OCI-LY7 (cell line): Measurements from ENCODE around the gene SLC27A5. TPM values are rescaled to one million over a fixed set of nuclear protein-coding genes. Genes with fewer than 3 reads are reported as not detected.

ENCODE experiments used
- BruUV-seq: library from RNA; stranded (reverse); fragments of 400-500 nt; replicated peaks from 2 replicates; lab custom pipeline; 2021; lab: Mats Ljungman, UMichigan
- CTCF ChIA-PET: fragments of 300-600 bp; sonication (Branson Sonifier 250); formaldehyde crosslinking; loops from one replicate; lab custom pipeline; 2022; ENCODE audit warnings: antibody characterized with exemption; ENCODE audit not compliant: unreplicated experiment; lab: Charles Lee
- POLR2A ChIA-PET: fragments of 300-600 bp; sonication (Branson Sonifier 250); formaldehyde crosslinking; loops from one replicate; lab custom pipeline; 2022; ENCODE audit warnings: antibody characterized with exemption; lab: Charles Lee
- DNase-seq: peaks from one replicate; pipeline ENCODE4 v3.0.0-alpha.2; 2015; ENCODE audit warnings: low spot score
- H2AFZ ChIP-seq: fragments of 200-600 bp; sonication (generic), shearing (Covaris generic); 2 replicates; pipeline ENCODE4 v1.6.1; 2014; ENCODE audit warnings: mild to moderate bottlenecking, antibody characterized with exemption, low read length, moderate library complexity
- H3K27ac ChIP-seq: fragments of 200-600 bp; sonication (generic); 2 replicates; pipeline ENCODE4 v1.5.1; 2014; ENCODE audit warnings: mixed run types, low read depth, mild to moderate bottlenecking, moderate library complexity, low read length, inconsistent platforms; ENCODE audit not compliant: poor library complexity, severe bottlenecking
- H3K36me3 ChIP-seq: fragments of 200-600 bp; sonication (generic); 2 replicates; pipeline ENCODE4 v1.6.1; 2014; ENCODE audit warnings: mild to moderate bottlenecking, antibody characterized with exemption, low read length, moderate library complexity, mixed read lengths; ENCODE audit not compliant: insufficient read depth
- H3K4me1 ChIP-seq: fragments of 200-600 bp; sonication (generic); 2 replicates; pipeline ENCODE4 v1.5.1; 2014; ENCODE audit warnings: mild to moderate bottlenecking, low read length; ENCODE audit not compliant: insufficient read depth, poor library complexity, severe bottlenecking
- H3K4me2 ChIP-seq: fragments of 200-600 bp; sonication (generic); 2 replicates; pipeline ENCODE4 v1.6.1; 2014; ENCODE audit warnings: mild to moderate bottlenecking, low read length
- H3K4me3 ChIP-seq: fragments of 200-600 bp; sonication (generic); 2 replicates; pipeline ENCODE4 v1.5.1; 2014; ENCODE audit warnings: mild to moderate bottlenecking, low read depth, low read length; ENCODE audit not compliant: poor library complexity, severe bottlenecking
- H3K79me2 ChIP-seq: fragments of 200-600 bp; sonication (generic); 2 replicates; pipeline ENCODE4 v1.6.1; 2016; ENCODE audit warnings: low read depth, mild to moderate bottlenecking, low read length, moderate library complexity, mixed read lengths; ENCODE audit not compliant: insufficient read depth
- H3K9me2 ChIP-seq: fragments of 200-600 bp; sonication (generic); 2 replicates; pipeline ENCODE4 v1.6.1; 2016; ENCODE audit warnings: mild to moderate bottlenecking, low read length, mixed read lengths; ENCODE audit not compliant: insufficient read depth
- H3K9me3 ChIP-seq: fragments of 200-600 bp; sonication (generic); 2 replicates; pipeline ENCODE4 v1.6.1; 2014; ENCODE audit warnings: mild to moderate bottlenecking, mixed run types, low read length, mixed read lengths
- H4K20me1 ChIP-seq: fragments of 200-600 bp; sonication (generic); 2 replicates; pipeline ENCODE4 v1.6.1; 2014; ENCODE audit warnings: mild to moderate bottlenecking, antibody characterized with exemption, low read length, moderate library complexity, mixed read lengths; ENCODE audit not compliant: insufficient read depth
- CTCF ChIP-seq: fragments of 200-600 bp; sonication (generic); conservative IDR thresholded peaks from 2 replicates; pipeline ENCODE4 v1.5.1; 2014; ENCODE audit warnings: mild to moderate bottlenecking, antibody characterized with exemption, low read length, moderate library complexity, mixed read lengths
- EZH2phosphoT487 ChIP-seq: fragments of 200-600 bp; sonication (generic); IDR thresholded peaks from 2 replicates; pipeline ENCODE4 v1.6.1; 2018; ENCODE audit warnings: low read depth, borderline replicate concordance, mild to moderate bottlenecking, mixed run types, antibody characterized with exemption, low read length, moderate library complexity, mixed read lengths
- intact Hi-C: fragments of 100-400 bp; cut with micrococcal nuclease; formaldehyde crosslinking; loops from one replicate; pipeline ENCODE4 v1.10.0; 2022; ENCODE audit not compliant: unreplicated experiment
- total RNA-seq, 2 experiments: library from RNA; depleted of rRNA in 1 of 2; stranded (reverse); fragments of >200 nt in 1 of 2; shearing (Covaris generic) in 1 of 2; gene quantifications; 2 replicates each; pipeline ENCODE4 v1.2.3, GENCODE V29; 2014 to 2022

The SLC27A5 gene
- total RNA-seq, 2 experiments from 2014 or later, result 28.0 to 29.8 TPM

- no peak for DNase-seq
- Histone ChIP-seq H3K4me1 (peaks cover 6% of the 10 kb centered on the region), H3K9me2 (no peaks in the 10 kb centered on the region), H3K79me2 (no peaks in the 10 kb centered on the region), H3K4me2 (no peak overlapping the region), H4K20me1 (no peaks in the 10 kb centered on the region), H3K9me3 (no peaks in the 10 kb centered on the region), H3K36me3 (no peaks in the 10 kb centered on the region), H2AFZ (no peak overlapping the region), H3K27ac (no peak overlapping the region), H3K4me3 (no peak overlapping the region)
- TF ChIP-seq EZH2phosphoT487 (no peak), CTCF (no peak)
- intact Hi-C loops, result no loop called here
- no TSS peak for BruUV-seq
- ChIA-PET CTCF (no interaction called here), POLR2A (interaction anchor here (1.1 kb wide), 1 partner anchor 11 kb away, joined by 3 read pairs; no protein-coding TSS in a partner anchor)
Measured at GRCh38 chr19:58531034-58531840, 19.4 kb upstream of the SLC27A5 start.

GRCh38 chr19:58529405-58529804 lies 17.6 kb upstream of the SLC27A5 start:
- Histone ChIP-seq H3K27ac (no peak overlapping the region), H3K4me1 (peaks cover 6% of the 10 kb centered on the region), H3K79me2 (no peaks in the 10 kb centered on the region), H3K9me2 (no peaks in the 10 kb centered on the region), H3K9me3 (no peaks in the 10 kb centered on the region), H2AFZ (no peak overlapping the region), H3K4me3 (no peak overlapping the region), H4K20me1 (no peaks in the 10 kb centered on the region), H3K36me3 (no peaks in the 10 kb centered on the region), H3K4me2 (no peak overlapping the region)
- TF ChIP-seq EZH2phosphoT487 (no peak), CTCF (no peak)
- CTCF ChIA-PET, result interaction anchor here (1.0 kb wide), 1 partner anchor 24 kb away, joined by 3 read pairs; no protein-coding TSS in a partner anchor
- DNase-seq, result no peak
- POLR2A ChIA-PET, result interaction anchor here (0.7 to 0.8 kb wide), 2 partner anchors 15 to 30 kb away, joined by 3 to 4 read pairs; partner anchors contain the start of gene TRIM28
- no TSS peak for BruUV-seq
- intact Hi-C loops, result no loop called here

DNA sequence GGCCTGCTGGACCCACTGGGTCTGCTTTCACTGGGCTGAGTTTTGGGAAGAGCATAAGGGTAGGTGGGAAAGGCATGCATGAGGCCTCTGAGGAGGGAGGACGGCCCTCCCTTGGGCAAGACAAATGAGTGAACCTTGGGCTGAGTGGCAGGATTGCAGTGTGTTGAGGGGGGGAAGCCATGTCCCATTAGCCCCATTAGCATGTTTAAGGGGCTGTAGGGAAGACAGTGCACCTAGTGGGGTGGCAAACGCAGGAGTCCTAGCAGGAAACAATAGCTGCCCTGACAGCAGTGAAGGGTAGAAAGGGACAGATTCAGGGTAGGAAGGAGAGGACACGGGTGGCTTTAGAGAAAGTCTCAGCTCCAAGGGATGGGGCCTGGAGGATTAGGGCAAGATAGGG lies 10.9 kb upstream of the SLC27A5 start:
- Histone ChIP-seq H3K9me2 (no peaks in the 10 kb centered on the region), H3K27ac (no peak overlapping the region), H3K4me1 (peaks cover 14% of the 10 kb centered on the region), H3K79me2 (peaks cover 11% of the 10 kb centered on the region; the same call in 1 of the 2 replicates), H3K4me3 (no peak overlapping the region), H4K20me1 (no peaks in the 10 kb centered on the region), H3K36me3 (no peaks in the 10 kb centered on the region), H3K9me3 (no peaks in the 10 kb centered on the region), H2AFZ (no peak overlapping the region), H3K4me2 (no peak overlapping the region)
- intact Hi-C loops, result no loop called here
- TF ChIP-seq EZH2phosphoT487, result no peak
- TF ChIP-seq CTCF, result no peak
- no TSS peak for BruUV-seq
- no peak for DNase-seq
- CTCF ChIA-PET, result no interaction called here
- POLR2A ChIA-PET, result no interaction called here
